EL (cell line): ENCODE measurements around the gene ZNF695.
"Not testable (repeated sequence)": the region's sequence is repeated elsewhere in the genome, so short reads cannot be mapped to it uniquely, and the experiment has no call there.

Experiments used
- DNase-seq: peaks from one replicate; pipeline ENCODE4 v3.0.0-alpha.2; 2016

ZNF695 gene

DNA sequence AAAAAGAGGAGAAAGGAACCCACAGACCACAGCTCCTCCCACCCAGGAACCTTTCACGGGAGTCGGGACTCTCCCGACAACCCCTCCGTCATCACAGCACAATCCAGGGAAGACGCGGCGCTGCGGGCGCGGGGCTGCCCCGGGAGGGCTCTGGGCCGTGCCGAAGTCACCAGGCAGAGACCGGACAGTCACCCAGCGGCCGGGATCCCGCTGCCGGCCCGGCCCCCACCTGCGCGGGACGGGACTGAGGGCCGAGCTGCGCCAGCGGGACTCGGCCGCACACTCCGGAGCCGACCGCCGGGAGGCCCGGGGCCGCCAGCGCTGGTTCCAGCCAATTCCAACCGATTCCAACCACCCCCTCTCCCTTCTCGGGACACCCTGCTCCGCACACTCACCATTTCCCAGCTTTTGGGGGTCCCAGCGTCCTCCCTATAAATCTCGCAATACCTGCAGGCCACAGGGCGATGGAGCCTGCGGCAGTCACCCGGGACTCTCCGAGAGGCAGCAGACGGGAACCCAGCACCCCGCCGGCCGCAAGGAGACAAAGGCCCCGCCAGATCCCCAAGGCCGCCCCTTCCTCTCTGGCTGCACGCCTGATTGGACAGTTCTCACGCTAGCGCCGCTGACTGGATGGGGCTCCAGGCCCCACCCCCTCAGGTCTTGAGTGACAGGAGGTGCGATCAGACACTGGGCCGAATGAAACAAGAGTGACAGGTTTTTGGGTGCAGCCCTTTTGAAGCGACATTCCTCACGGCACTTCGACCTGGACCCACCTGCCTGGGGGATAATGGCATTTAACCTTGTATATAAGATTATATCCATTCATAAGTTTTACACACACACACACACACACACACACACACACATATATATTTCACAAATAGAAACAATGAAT, at the start of gene ZNF695:
TSS of gene ZNF695 (minus strand) at position 547 of the 895 bp plus-strand sequence. CDS start at position 398, 149 bp downstream.
- DNase-seq, result peak; percentile 97

DNA sequence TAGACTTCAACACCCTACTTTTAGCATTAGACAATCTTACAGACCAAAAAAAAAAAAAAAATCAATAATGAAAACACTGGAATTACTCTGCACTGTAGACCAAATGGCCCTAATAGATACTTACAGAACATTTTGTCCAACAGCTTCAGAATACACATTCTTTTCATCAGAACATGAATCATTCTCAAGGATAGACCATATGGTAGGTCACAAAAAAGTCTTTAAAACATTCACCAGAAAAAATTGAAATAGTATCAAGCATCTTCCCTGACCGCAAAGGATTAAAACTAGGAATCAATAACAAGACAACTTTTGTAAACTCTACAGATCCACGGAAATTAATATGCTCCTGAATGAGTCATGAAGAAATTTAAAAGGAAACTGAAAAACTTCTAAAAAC, 48.2 kb upstream of the ZNF695 start:
- no peak for DNase-seq

DNA sequence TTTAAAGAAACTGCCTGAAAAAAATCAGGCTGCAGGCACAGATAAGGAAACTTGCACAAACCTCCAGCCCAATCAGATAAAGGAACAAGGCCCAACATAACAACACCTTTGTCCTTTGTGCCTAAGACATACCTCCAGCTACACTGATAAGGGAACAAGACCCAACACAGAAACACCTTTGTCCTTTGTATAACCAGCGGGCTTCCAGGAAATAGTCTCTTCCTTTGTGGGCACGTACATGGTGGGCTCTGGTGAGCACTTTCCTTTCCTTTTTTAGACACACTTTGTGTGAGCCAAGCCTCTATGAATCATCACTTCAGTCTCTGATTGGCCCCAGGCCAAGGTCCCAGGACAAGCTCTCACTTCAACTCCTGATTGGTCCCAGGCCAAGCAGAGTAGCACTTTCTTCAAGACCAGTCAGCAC, 47.1 kb upstream of the ZNF695 start:
- DNase-seq, result peak; percentile 13

DNA sequence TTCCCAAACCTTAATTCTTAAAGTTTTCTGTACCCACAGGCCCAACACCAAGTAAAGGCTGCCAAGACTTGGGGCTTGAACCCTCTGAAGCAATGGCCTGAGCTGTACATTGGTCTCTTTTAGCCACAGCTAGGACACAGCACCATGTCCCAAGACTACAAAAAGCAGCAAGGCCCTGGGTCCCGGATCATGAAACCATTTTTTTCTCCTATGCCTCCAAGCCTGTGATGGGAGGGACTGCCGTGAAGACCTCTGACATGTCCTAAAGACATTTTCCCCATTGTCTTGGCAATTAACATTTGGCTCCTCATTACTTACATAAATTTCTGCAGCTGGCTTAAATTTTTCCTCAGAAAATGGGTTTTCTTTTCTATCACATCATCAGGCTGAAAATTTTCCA, 39.8 kb upstream of the ZNF695 start:
- DNase-seq, result no peak

DNA sequence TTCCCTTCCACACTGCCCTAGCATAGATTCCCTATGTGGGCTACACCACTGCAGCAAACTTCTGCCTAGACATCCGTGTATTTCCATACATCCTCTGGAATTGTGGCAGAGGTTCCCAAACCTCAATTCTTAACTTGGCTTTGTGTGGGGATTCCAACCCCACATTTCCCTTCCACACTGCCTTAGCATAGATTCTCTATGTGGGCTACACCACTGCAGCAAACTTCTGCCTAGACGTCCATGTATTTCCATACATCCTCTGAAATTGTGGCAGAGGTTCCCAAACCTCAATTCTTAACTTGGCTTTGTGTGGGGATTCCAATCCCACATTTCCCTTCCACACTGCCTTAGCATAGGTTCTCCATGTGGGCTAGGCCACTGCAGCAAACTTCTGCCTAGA, 39.4 kb upstream of the ZNF695 start:
- no peak for DNase-seq

DNA sequence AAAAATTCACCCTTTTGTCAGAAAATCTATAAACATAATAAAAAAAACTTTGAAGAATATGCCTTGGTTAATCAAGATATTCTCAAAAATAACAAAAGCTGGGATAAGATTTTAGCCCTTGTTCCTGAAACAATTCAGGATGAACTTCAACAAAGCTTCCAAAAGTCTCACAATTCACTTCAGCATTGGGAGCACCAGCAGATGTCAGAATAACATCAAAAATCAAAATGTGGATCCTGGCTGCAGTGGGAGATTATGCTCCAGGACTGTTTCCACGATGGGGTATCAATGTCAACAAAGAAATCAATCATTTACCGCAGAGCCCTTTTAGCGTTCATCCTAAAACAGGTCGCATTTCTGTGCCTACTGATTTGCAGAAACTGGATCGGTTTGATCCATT, 35.5 kb upstream of the ZNF695 start:
- no peak for DNase-seq

DNA sequence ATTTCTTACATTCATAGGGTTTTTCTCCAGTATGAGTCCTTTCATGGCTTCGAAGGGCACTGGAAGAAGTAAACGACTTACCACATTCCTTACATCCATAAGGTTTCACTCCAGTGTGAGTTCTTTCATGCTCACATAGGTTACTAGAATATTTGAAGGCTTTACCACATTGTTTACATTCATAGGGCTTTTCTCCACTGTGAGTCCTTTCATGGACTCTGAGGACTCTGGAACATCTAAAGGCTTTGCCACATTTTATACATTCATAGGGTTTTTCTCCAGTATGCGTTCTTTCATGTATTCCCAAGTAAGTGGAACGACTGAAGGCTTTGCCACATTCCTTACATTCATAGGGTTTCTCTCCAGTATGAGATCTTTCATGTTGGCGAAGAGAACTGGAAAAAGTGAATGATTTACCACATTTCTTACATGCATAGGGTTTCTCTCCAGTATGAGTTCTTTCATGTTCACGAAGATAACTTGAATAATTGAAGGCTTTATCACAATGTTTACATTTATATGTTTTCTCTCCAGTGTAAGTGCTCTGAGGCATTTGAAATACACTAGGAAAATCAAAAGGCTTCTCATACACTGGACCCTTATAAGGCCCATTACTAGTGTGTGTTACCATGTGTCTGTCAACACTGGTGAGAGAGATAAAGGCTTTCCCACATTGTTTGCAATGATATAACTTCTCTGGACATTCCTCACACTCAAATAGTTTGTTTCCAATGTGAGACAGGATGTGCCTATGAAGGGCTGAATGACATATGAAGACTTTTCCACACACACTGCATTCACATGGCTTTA, 29.9 kb upstream of the ZNF695 start:
- no peak for DNase-seq

DNA sequence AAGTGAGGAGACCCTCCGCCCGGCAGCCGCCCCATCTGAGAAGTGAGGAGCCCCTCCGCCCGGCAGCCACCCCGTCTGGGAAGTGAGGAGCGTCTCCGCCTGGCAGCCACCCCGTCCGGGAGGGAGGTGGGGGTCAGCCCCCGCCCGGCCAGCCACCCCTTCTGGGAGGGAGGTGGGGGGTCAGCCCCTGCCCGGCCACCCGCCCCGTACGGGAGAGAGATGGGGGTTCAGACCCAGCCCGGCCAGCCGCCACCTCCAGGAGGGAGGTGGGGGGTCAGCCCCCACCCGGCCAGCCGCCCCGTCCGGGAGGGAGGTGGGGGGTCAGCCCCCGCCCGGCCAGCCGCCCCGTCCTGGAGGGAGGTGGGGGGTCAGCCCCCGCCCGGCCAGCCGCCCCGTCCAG, 24.4 kb upstream of the ZNF695 start:
- not testable (repeated sequence) for DNase-seq

DNA sequence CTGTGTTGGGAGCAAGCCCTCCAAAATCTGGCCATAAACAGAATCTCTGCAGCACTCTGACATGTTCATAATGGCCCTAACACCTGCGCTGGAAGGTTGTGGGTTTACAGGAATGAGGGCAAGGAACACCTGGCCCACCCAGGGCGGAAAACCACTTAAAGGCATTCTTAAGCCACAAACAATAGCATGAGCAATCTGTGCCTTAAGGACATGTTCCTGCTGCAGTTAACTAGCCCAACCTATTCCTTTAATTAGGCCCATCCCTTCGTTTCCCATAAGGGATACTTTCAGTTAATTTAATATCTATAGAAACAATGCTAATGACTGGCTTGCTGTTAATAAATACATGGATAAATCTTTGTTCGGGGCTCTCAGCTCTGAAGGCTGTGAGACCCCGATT, 16.8 kb upstream of the ZNF695 start:
- DNase-seq, result not testable (repeated sequence)

DNA sequence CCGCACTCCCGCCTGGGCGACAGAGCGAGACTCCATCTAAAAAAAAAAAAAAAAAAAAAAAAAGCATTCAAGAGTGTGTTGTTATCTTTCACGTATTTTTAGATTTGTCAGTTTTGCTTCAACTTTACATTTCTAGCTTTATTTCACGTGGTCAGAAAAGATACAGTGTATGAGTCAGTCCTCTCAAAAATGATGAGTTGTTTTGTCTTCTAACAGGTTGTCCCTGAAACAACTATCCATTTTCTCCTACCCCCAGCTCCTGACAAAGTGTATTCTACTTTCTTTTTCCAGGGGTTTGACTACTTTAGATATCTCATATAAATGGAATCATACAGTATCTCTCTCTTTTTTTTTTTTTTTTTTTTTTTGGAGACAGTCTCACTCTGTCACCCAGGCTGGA, 5.5 kb upstream of the ZNF695 start:
- no peak for DNase-seq

DNA sequence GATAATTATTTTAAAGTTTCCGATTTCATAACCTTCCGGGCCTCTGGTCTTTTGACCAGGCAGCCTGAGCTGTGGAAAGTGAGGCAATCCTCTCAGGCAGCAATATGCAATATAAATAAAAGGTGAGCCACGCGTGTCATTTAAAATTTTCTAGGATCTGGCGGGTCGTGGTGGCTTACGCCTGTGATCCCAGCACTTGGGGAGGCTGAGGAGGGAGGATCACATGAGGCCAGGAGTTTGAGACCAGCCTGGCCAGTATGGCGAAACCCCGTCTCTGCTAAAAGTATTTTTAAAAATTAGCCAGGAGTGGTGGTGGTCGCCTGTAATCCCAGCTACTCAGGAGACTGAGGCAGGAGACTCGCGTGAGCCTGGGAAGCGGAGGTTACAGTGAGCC, 546 bp upstream of the ZNF695 start:
- DNase-seq, result no peak

DNA sequence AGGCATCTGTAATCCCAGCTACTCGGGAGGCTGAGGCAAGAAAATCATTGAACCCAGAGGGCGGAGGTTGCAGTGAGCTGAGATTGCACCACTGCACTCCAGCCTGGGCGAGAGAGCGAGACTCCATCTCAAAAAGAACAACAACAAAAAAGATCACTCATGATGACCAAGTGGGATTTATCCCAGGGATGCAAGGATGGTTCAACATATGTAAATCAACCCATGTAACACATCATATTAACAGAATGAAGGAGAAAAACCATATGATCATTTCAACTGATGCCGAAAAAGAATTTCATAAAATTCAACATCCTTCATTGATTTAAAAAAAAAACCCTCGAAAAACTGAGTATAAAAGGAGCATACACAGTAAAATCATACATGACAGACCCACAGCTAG, 3.8 kb downstream of the ZNF695 start:
- DNase-seq, result not testable (repeated sequence)

DNA sequence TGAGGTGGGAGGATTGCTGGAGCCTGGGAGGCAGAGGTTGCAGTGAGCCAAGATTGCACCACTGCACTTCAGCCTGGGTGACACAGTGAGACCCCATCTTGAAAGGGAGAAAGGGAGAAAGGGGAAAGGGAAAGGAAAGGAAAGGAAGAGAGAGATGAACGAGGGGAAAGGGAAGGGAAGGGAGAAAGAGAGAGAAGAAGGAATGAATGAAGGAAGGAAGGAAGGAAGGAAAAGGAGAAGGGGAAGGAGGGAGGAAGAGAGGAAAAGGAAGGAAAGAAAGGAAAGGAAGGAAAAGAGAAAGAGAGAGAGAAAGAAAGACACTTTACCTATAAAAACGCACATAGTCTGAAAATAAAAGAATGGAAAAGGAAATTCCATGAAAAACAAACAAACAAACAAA, 18.0 kb downstream of the ZNF695 start:
- no peak for DNase-seq

DNA sequence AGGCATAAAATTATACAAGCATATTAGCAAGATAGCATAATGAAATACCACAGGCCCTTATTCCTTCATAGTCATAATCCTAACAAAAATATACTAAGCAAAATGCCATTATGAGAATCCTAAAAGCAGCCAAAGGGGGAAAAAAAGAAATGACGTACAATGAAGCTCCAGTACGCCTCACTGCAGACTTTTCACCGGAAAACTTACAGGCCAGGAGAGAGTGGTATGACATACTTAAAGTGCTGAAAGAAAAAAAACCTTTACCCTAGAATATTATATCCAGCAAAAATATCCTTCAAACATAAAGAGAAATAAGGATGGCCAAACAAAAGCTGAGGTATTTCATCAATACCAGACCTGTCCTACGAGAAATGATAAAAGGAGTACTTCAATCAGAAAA, 19.5 kb downstream of the ZNF695 start:
- DNase-seq, result no peak

DNA sequence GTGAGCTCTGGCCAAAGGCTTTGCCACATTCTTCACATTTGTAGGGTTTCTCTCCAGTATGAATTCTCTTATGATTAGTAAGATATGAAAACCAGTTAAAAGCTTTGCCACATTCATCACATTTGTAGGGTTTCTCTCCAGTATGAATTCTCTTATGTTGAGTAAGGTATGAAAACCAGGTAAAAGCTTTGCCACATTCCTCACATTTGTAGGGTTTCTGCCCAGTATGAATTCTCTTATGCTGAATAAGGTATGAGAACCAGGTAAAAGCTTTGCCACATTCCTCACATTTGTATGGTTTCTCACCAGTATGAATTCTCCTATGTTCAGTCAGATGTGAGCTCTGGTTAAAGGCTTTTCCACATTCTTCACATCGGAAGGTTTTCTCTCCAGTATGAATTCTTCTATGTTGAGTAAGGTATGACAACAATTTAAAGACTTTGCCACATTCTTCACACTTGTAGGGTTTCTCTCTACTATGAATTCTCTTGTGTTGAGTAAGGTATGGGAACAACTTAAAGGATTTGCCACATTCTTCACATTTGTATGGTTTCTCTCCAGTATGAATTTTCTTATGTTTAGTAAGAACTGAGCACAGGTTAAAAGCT, 20.7 kb downstream of the ZNF695 start:
- DNase-seq, result peak; percentile 2

DNA sequence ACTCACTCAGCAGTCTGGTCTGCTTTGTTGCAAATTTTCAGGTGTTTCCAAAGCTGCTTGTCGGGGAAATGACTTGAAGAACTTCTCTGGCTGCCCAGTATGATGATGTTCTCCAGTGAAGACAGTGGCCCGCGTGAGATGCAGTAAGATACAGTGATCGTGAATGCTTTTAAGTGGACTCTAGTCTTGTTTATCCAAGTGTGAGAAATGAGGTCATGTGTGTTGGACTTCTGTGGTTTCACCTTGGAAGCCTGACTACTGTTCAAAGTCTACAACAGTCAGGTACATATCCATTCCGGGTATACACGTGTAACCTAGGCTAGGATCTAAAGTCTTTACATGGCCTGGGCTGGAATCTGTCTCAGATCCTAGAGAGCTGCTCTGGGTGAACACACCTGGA, 29.1 kb downstream of the ZNF695 start:
- DNase-seq, result no peak

DNA sequence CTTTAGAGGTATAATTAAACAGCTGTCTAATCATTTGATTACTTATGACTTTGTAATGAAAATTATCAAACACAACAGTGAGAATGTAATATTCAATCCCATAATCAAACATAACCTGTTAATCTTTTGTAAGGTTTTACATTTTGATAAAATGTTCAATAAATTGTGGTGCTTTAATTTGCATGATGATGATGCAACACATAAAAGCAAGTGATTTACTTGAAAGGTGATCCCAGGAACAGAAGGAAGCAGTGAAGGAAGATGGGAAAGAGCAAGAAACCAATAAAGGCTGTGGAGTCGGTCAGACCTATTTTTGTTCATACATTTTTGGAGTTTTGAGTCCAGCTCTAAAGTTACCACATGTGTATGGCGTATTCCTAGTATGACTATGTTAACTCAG, 29.6 kb downstream of the ZNF695 start:
- DNase-seq, result no peak

DNA sequence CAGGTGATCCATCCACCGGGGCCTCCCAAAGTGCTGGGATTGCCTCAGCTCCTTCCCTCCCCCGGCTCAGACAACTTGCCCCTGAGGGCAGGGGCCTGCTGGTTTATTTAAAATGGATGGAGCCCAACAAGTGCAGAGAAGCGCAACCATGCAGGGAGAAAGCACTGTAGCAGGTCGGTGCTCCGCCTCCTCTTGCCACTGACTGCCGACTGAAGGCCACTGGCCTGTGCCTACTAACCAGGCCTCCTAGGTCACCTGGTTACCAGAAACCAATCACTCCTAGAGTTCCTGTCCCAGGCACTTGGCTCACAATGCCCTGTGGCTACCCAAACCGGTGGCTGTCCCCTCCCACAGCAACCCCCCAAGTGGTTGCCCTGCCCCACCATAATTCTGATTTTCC, 35.9 kb downstream of the ZNF695 start:
- DNase-seq, result no peak

DNA sequence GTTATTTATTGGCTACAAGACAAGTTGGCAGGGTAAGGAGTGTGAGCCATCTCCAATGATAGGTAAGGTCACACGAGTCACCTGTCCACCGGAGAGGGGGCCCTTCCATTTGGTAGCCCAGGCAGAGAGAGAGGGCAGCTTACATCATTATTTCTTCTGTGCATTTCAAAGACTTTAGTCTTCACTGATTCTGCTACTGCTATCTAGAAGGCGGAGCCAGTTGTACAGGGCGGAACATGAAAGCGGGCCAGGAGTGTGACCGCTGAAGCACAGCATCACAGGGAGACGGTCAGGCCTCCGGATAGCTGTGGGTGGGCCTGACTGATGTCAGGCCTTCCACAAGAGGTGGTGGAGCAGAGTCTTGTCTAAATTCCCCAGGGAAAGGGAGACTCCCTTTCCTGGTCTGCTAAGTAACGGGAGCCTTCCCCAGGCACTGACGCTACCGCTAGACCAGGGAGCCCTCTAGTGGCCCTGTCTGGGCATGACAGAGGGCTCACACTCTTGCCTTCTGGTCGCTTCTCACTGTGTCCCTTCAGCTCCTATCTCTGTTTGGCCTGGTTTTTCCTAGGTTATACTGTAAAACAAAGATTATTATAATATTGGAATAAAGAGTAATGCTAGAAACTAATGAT, 36.7 kb downstream of the ZNF695 start:
- peak; percentile 35 for DNase-seq

DNA sequence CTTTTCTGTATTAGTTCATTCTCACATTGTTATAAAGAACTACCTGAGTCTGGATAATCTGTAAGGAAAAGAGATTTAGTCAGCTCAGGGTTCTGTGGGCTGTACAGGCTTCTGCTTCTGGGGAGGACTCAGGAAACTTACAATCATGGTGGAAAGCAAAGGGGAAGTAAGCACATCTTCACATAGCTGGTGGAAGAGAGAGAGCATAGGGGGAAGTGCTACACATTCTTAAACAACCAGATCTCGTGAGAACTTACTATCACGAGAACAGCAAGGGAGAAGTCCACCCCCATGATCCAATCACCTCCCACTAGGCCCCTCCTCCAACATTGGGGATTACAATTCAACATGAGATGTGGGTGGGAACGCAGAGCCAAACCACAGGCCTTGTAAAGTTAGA, 38.2 kb downstream of the ZNF695 start:
- DNase-seq, result no peak

DNA sequence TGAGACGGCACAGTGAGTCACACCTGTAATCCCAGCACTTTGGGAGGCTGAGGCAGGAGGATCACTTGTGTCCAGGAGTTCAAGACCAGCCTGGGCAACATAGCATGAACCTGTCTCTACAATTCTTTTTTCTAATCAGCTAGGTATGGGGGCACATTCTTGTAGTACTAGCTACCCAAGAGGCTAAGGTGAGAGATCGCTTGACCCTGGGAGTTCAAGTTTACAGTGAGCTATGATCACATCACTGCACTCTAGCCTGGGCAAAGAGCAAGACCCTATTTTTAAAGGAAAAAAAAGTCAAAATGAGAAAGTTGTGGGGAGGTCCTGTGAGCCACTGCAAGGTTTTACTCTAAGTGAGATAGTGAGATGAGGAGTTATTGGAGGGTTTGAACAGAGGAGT, 41.4 kb downstream of the ZNF695 start:
- no peak for DNase-seq

DNA sequence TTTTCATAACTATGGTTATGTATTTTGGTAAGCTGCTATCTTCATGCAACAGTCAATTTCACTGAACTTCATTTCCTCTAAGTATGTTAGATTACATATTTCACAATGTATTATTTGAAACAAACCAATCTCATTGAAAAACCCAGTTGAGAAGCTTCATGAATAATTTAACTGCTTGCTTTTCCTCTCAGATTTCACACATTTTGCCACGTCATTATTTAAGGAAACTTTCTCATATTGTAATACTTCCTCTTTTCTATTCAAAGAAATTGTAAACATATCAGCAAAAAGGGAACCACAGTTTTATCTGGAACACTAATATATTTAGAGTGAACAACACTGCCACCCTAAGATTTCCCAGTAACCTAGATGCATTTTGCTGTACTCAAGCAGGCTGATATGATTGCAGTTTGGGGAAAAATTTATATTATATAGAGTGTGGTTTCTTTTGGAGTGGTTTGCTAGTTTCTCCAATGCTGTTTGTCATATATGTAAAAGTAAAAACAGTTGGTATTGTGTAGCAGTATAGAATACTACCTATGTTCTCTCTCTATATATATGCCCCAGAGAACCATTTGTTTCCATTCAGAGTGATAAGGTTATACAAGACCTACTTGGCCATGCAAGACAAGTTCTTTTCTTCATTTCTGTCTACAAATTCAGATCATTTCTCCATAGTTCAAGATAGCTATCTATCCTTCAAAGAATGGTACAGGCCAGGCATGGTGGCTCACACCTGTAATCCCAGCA, 47.7 kb downstream of the ZNF695 start:
- DNase-seq, result no peak
